H1 (cell line): Measurements from ENCODE around the gene ZNF20. TPM values are rescaled to one million over a fixed set of nuclear protein-coding genes. Genes with fewer than 3 reads are reported as not detected.
"Not testable (repeated sequence)": the region's sequence is repeated elsewhere in the genome, so short reads cannot be mapped to it uniquely, and the experiment has no call there.

Experiments used
- CTCF ChIA-PET: fragments of 300-600 bp; sonication (Branson Sonifier 250); formaldehyde crosslinking; loops from one replicate; lab custom pipeline; 2021; ENCODE audit not compliant: partially characterized antibody; lab: Charles Lee
- POLR2A ChIA-PET: fragments of 300-600 bp; sonication (Branson Sonifier 250); formaldehyde crosslinking; loops from one replicate; lab custom pipeline; 2021; ENCODE audit warnings: inconsistent platforms; ENCODE audit not compliant: partially characterized antibody; lab: Charles Lee
- DNase-seq, 2 experiments: peaks; one replicate each; pipeline versions ENCODE4 v3.0.0 to v3.0.0-alpha.2; 2010 to 2022; ENCODE audit warnings: low spot score in 2 of 2, low read depth in 1 of 2, mixed read lengths in 1 of 2
- FAIRE-seq: peaks from 2 replicates; lab custom pipeline; 2011; peaks lifted over from hg19 to GRCh38; lab: Jason Lieb, UNC
- H2AFZ ChIP-seq: 2 replicates; pipeline ENCODE4 v1.8.1; 2012; ENCODE audit warnings: low read length, inconsistent platforms
- H2AK5ac ChIP-seq: 2 replicates; pipeline ENCODE4 v1.6.1; 2013; ENCODE audit warnings: low read depth, low read length
- H2BK120ac ChIP-seq: replicated peaks from 2 replicates; pipeline ENCODE3; 2013; ENCODE audit warnings: low read depth, low read length, inconsistent platforms
- H2BK12ac ChIP-seq: 2 replicates; pipeline ENCODE4 v1.6.1; 2013; ENCODE audit warnings: low read depth, low read length
- H2BK15ac ChIP-seq: 2 replicates; pipeline ENCODE4 v1.6.1; 2013; ENCODE audit warnings: low read length
- H2BK20ac ChIP-seq: 2 replicates; pipeline ENCODE4 v1.6.1; 2013; ENCODE audit warnings: low read length
- H2BK5ac ChIP-seq: 2 replicates; pipeline ENCODE4 v1.6.1; 2013; ENCODE audit warnings: low read depth, low read length
- H3K14ac ChIP-seq: 2 replicates; pipeline ENCODE4 v1.6.1; 2013; ENCODE audit warnings: inconsistent platforms; ENCODE audit not compliant: insufficient read length
- H3K18ac ChIP-seq: 2 replicates; pipeline ENCODE4 v1.6.1; 2013; ENCODE audit warnings: low read length; ENCODE audit errors: extremely low read depth
- H3K23ac ChIP-seq: 2 replicates; pipeline ENCODE4 v1.6.1; 2013; ENCODE audit warnings: inconsistent platforms; ENCODE audit not compliant: insufficient read length
- H3K23me2 ChIP-seq: 2 replicates; pipeline ENCODE4 v1.6.1; 2013; ENCODE audit warnings: low read depth, low read length
- H3K27ac ChIP-seq: 2 replicates; pipeline ENCODE4 v1.6.1; 2011; ENCODE audit warnings: low read depth, low read length, inconsistent platforms
- H3K27me3 ChIP-seq, 4 experiments: replicated peaks in 1 of 4; 1 replicate in 1 of 4; 2 replicates in 3 of 4; pipeline versions ENCODE4 v1.6.1 to v1.8.1; 2011 to 2013; ENCODE audit warnings: low read length in 3 of 4, mild to moderate bottlenecking in 3 of 4, inconsistent platforms in 2 of 4, mixed read lengths in 2 of 4, moderate library complexity in 1 of 4; ENCODE audit not compliant: control insufficient read depth in 3 of 4, insufficient read depth in 3 of 4; ENCODE audit errors: extremely low read depth in 1 of 4
- H3K36me3 ChIP-seq, 4 experiments: 2 replicates each; pipeline versions ENCODE4 v1.6.1 to v1.8.1; 2011 to 2013; ENCODE audit warnings: mild to moderate bottlenecking in 4 of 4, low read length in 3 of 4, moderate library complexity in 2 of 4, control low read depth in 1 of 4, inconsistent platforms in 1 of 4; ENCODE audit not compliant: insufficient read depth in 4 of 4, control insufficient read depth in 2 of 4
- H3K4ac ChIP-seq: replicated peaks from 2 replicates; pipeline ENCODE3; 2013; ENCODE audit warnings: low read length, low read depth, mixed read lengths, inconsistent platforms; ENCODE audit not compliant: insufficient read length
- H3K4me1 ChIP-seq, 4 experiments: replicated peaks in 1 of 4; 1 replicate in 1 of 4; 2 replicates in 3 of 4; pipeline versions ENCODE4 v1.6.1 to v1.8.1; 2011 to 2013; ENCODE audit warnings: low read length in 3 of 4, inconsistent platforms in 2 of 4, mixed read lengths in 1 of 4; ENCODE audit not compliant: insufficient read depth in 4 of 4, control insufficient read depth in 3 of 4
- H3K4me2 ChIP-seq, 2 experiments: 2 replicates each; pipeline versions ENCODE4 v1.6.1 to v1.8.1; 2011 to 2013; ENCODE audit warnings: low read depth in 2 of 2, low read length in 2 of 2, control low read depth in 1 of 2, inconsistent platforms in 1 of 2, mild to moderate bottlenecking in 1 of 2; ENCODE audit not compliant: insufficient read depth in 1 of 2
- H3K4me3 ChIP-seq, 4 experiments: fragments of 200-600, 300-600 bp in 1 of 4; sonication (generic), shearing (Covaris generic), sonication (Bioruptor Twin) in 1 of 4; 2 replicates each; pipeline versions ENCODE4 v1.5.1 to v1.8.1; 2011 to 2016; ENCODE audit warnings: low read length in 4 of 4, low read depth in 3 of 4, control low read depth in 2 of 4, inconsistent platforms in 2 of 4, mild to moderate bottlenecking in 2 of 4, mixed read lengths in 1 of 4, moderate library complexity in 1 of 4; ENCODE audit not compliant: insufficient read depth in 2 of 4; ENCODE audit errors: extremely low read depth in 1 of 4
- H3K56ac ChIP-seq: replicated peaks from 2 replicates; pipeline ENCODE3; 2013; ENCODE audit warnings: low read depth, mild to moderate bottlenecking, mixed read lengths, low read length, inconsistent platforms; ENCODE audit not compliant: insufficient read length
- H3K79me1 ChIP-seq: 2 replicates; pipeline ENCODE4 v1.6.1; 2013; ENCODE audit warnings: low read depth, low read length, control low read depth
- H3K79me2 ChIP-seq, 2 experiments: 2 replicates each; pipeline versions ENCODE4 v1.6.1 to v1.8.1; 2012 to 2013; ENCODE audit warnings: low read length in 2 of 2, mild to moderate bottlenecking in 2 of 2, inconsistent platforms in 1 of 2; ENCODE audit not compliant: insufficient read depth in 2 of 2, control insufficient read depth in 1 of 2
- H3K9ac ChIP-seq, 4 experiments: replicated peaks in 1 of 4; 1 replicate in 1 of 4; 2 replicates in 3 of 4; pipeline versions ENCODE4 v1.6.1 to v1.8.1; 2011 to 2013; ENCODE audit warnings: low read depth in 3 of 4, low read length in 3 of 4, control low read depth in 2 of 4, mild to moderate bottlenecking in 2 of 4, moderate library complexity in 2 of 4, inconsistent platforms in 1 of 4; ENCODE audit errors: extremely low read depth in 1 of 4
- H3K9me3 ChIP-seq, 2 experiments: 2 replicates each; pipeline versions ENCODE4 v1.6.1 to v1.8.1; 2012 to 2013; ENCODE audit warnings: mild to moderate bottlenecking in 2 of 2, moderate library complexity in 2 of 2, control low read depth in 1 of 2, inconsistent platforms in 1 of 2, low read depth in 1 of 2, low read length in 1 of 2, mixed read lengths in 1 of 2; ENCODE audit not compliant: insufficient read depth in 2 of 2
- H4K20me1 ChIP-seq, 2 experiments: replicated peaks in 1 of 2; 2 replicates each; pipeline versions ENCODE3 to v1.8.1; 2011 to 2013; ENCODE audit warnings: inconsistent platforms in 2 of 2, low read length in 2 of 2, mild to moderate bottlenecking in 1 of 2; ENCODE audit not compliant: insufficient read depth in 2 of 2, control insufficient read depth in 1 of 2
- H4K5ac ChIP-seq: 2 replicates; pipeline ENCODE4 v1.6.1; 2013; ENCODE audit warnings: low read length, low read depth, mixed read lengths, inconsistent platforms; ENCODE audit not compliant: insufficient read length
- H4K8ac ChIP-seq: 2 replicates; pipeline ENCODE4 v1.8.0; 2013; ENCODE audit warnings: mild to moderate bottlenecking, moderate library complexity, low read length, inconsistent platforms; ENCODE audit not compliant: insufficient read depth; ENCODE audit errors: extremely low read depth
- H4K91ac ChIP-seq: replicated peaks from 2 replicates; pipeline ENCODE3; 2013; ENCODE audit warnings: low read length, mixed read lengths, inconsistent platforms; ENCODE audit not compliant: insufficient read length
- WGBS, 2 experiments: shearing (Covaris generic) in 1 of 2; methylation state at CpG; one replicate each; pipeline versions ENCODE4 v1.1.6 to v1.1.7; 2013 to 2015; ENCODE audit warnings: low lambda C conversion rate in 2 of 2, mixed read lengths in 2 of 2, inconsistent platforms in 1 of 2, low coverage in 1 of 2, missing lambda C conversion rate in 1 of 2; ENCODE audit not compliant: insufficient replicate concordance in 2 of 2, insufficient coverage in 1 of 2, insufficient read length in 1 of 2; ENCODE audit errors: extremely low coverage in 1 of 2, missing lambda C conversion rate in 1 of 2; 5-methylcytosine and 5-hydroxymethylcytosine counted together
- polyA plus RNA-seq, 7 experiments: library from polyadenylated mRNA; depleted of rRNA in 3 of 7; stranded (reverse) in 5 of 7; unstranded in 2 of 7; fragments of >200 nt in 5 of 7; fragments of 200-250 nt in 2 of 7; gene quantifications; 1 replicate in 5 of 7; 2 replicates in 1 of 7; 4 replicates in 1 of 7; pipeline versions ENCODE4 v1.2.1 to v1.2.3, GENCODE V29; 2011 to 2013; ENCODE audit warnings: missing spikeins in 2 of 7, mixed read lengths in 2 of 7
- total RNA-seq: library from RNA; stranded (reverse); fragmentation: NEBNext Ultra II Directional; extraction: Animal tissue kit (Norgen Biotek cat#: 25700); gene quantifications from 2 replicates; pipeline ENCODE4 v1.2.1, GENCODE V29; 2021

Gene ZNF20
- total and polyA plus RNA-seq, 2 of the 8 experiments (the other 6 are each of a cell fraction or from before 2014, with no cell fraction given) = 1.6 to 9.0 TPM

- H2AK5ac ChIP-seq, H3K79me1 ChIP-seq, H3K27ac ChIP-seq, H4K8ac ChIP-seq, H2BK15ac ChIP-seq, H2BK12ac ChIP-seq, DNase-seq, FAIRE-seq, H3K23ac ChIP-seq, H3K4ac ChIP-seq, H2BK20ac ChIP-seq, H4K20me1 ChIP-seq, H4K91ac ChIP-seq, H2AFZ ChIP-seq, H3K18ac ChIP-seq, H4K5ac ChIP-seq, H2BK120ac ChIP-seq, H3K27me3 ChIP-seq, H3K4me2 ChIP-seq, H3K4me3 ChIP-seq, H3K9ac ChIP-seq, H2BK5ac ChIP-seq, H3K23me2 ChIP-seq, H3K56ac ChIP-seq, H3K4me1 ChIP-seq, H3K14ac ChIP-seq: not testable (repeated sequence)
- Histone ChIP-seq H3K79me2 (peaks cover 0 to 49% of the 10 kb centered on the region in 2 experiments; a peak in 2 of 4 replicates), H3K9me3 (peaks cover 11 to 20% of the 10 kb centered on the region in 2 experiments; a peak in 3 of 4 replicates), H3K36me3 (peaks cover 0 to 32% (median 9%) of the 10 kb centered on the region in 4 experiments; a peak in 3 of 8 replicates)
- ChIA-PET CTCF (interaction anchor here (0.6 to 4.5 kb wide), 4 partner anchors 12 to 180 kb away, joined by 4 to 28 read pairs (median 13); no protein-coding TSS in a partner anchor), POLR2A (interaction anchor here (1.1 to 3.3 kb wide), 6 partner anchors 9 to 51 kb away, joined by 3 to 24 read pairs (median 4); partner anchors contain the start of genes ZNF20 and ZNF878)
- WGBS, 2 experiments = 98% methylated on average over 4 of the region's 4 CpGs; no CpG with 5 or more reads in 1 of the 2 experiments
Observed at GRCh38 chr19:12103909-12104308, 36.2 kb downstream of the ZNF20 start.
